NCI-H774 (cell line): ENCODE results near the gene KRTAP12-1.

ENCODE experiments used
- DNase-seq: peaks from one replicate; lab custom pipeline; 2025; lab: John Stamatoyannopoulos, UW

Gene KRTAP12-1, protein sequence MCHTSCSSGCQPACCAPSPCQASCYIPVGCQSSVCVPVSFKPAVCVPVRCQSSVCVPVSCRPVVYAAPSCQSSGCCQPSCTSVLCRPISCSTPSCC

DNA sequence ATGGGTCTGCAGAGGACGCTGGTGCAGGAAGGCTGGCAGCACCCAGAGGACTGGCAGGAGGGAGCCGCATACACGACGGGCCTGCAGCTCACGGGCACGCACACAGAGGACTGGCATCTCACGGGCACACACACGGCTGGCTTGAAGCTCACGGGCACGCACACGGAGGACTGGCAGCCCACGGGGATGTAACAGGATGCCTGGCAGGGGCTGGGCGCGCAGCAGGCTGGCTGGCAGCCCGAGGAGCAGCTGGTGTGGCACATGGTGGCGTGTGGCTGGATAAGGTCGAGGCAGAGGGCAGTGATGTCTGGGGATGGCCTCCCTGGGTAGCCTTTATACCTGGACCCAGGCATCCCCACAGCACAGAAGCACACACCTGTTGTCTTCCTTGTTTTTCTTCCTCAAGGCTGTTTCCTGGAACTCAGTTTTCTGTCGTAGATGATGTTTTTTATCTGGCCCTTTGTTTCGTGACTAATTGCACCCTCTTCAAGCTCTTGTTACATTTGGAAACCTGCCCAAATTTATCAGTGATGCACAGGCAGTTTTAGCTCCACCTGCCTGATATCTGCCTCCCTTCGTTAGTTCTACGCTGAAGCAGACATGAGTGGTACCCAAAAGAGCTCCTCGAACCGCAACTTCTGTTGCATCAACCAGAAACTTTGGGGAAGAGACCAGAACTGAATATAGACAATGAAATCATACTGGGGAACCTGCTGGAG, at the start of gene KRTAP12-1:
KRTAP12-1 (minus strand) TSS at position 303 of the 719 bp plus-strand sequence; CDS start at position 263, 40 bp downstream.
- DNase-seq = peak; percentile 4

DNA sequence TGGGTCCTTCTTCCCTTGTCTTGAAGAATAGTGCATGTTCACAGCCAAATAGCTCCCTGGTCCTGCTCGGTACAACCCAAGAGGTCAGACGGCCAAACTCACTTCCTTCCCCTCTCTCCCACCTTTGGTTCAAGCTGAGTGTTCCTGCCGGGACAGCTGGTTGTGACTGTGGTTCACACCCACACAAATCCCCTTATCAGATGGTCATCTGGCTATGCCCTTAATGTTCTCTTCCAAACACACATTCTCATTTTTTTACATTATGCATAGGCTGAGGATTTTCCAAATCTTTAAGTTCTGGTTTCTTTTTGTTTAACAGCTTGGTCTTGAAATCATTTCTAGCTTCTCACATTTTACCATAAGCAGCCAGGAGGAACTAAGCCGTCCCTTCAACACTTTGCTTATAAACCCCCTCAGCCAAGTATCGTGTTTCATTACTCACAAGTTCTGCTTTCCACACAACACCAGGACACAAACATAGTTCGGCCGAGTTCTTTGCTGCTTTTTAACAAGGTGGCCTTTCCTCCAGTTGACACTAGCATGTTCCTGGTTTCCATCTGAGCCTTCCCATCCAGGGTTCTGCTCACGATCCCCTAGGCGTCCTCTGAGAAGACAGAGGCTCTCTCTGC, 49.1 kb upstream of the KRTAP12-1 start:
- no peak for DNase-seq

DNA sequence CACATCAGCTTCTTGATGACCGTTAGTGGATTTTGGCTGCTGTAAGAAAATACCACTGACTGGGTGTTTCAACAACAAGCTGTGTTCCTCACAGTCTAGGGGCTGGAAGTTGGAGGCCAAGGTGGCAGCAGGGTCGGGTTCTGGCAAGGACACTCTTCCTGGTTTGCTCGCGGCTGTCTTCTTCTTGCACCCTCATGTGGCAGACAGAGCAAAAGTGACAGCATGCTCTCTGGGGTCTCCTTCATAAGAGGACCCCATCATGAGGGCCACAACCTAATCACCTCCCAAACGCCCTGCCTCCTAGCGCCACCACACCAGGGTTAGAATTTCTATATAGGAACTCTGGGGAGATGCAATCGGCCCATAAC, 48.0 kb upstream of the KRTAP12-1 start:
- DNase-seq = no peak

DNA sequence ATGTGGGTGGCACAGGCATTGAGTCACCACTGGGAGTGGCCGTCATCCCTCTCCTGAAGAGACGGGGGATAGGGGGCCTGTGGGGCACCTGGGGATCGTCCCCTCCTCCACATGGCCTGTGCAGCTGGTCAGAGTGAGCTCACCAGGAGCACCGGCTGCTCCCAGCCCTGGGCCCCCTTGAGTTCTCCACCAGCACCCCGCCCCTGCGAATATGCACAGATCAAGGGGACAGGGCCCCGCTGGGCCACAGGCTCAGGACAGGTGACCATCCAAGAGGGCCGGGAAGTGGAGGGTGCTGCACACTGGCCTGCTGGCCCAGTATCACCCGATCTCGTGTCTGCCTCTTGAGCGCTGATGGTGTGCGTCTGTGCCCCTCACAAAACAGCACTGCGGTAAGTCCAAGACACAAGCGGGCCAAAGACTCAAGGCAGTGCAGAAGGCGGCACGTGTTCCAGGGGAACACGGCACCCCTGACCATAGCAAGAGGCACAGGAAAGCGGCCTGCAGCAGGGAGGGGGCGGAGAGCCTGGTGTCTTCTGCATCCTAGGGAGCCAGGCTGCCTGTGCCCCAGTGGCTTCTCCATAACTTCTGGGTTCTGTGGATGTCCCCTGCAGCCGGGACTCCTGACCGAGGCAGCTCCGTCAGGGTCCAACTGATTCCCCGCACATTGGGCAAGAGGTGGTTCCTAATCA, 47.5 kb upstream of the KRTAP12-1 start:
- no peak for DNase-seq

DNA sequence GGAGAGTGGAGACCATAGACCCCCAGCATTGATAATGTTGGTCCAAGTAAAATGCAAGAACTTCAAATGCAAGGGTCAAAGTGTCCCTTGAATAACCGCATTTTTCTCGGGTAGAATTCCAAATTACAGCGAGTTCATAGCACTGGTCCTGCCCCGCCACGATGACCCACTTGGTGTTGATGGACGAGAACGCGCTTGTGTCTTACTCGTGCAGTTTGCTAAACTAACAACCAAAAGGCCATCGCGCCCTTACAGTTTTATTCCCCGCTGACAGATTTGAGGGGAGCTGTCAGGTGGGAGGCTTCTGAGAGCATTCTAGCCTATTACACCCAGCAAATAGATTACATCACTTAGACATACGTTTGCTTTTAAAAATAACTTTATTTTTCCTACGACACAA, 46.8 kb upstream of the KRTAP12-1 start:
- no peak for DNase-seq

DNA sequence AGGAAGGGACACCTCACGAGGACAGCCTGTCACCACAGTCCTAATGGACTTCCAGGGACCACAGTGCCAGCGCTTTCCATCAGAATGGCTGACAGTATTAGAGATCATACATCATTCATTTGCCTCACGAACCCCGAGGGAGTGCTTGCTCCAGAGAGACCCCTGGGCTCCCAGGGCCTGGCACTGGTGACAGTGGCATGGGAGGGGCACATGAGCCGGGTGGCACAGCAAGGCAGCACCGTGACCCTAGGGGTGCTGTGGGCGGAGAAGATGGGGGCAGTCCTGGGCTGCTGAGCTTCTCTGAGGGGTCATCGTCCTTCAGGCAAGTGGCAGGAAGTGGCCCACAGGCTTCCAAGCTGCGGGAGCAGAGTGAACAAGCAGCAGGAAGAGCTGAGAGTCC, 45.8 kb upstream of the KRTAP12-1 start:
- no peak for DNase-seq

DNA sequence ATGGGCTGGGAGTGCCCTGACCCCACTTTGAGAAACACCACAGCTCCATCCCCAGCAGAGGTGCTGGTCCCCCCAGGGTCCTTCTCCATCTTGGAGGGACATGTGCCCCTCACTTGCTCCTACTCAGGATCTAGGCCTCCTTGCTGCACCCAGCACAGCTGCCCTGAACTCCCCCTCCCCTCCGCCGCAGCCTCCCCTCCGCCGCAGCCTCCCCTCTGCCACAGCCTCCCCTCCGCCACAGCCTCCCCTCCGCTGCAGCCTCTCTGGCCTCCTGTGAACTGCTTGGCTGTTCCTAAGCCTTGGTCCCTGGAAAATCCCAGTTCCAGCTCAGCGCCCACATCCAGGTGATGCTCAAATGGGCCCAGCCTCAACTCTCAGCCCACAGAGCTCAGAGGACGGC, 45.4 kb upstream of the KRTAP12-1 start:
- no peak for DNase-seq

DNA sequence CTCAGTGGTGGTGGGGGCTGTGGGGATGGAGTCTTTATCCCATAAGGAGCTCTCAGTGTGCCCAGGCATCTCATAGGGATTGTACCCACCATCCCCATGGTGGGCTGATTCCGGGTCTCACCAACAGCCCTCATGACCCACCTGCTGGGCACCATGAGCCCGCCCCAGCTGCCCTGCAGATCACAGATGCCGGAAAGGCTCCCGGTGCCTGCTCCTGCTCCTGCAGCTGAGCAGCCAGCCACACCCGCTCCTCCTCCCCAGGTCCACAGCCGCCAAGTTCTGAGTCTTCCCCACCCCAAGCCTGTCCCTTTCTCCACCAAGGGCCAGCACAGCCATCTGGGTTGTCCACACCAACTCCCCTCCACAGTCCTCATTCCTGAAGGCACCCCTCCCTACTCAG, 44.9 kb upstream of the KRTAP12-1 start:
- DNase-seq = no peak

DNA sequence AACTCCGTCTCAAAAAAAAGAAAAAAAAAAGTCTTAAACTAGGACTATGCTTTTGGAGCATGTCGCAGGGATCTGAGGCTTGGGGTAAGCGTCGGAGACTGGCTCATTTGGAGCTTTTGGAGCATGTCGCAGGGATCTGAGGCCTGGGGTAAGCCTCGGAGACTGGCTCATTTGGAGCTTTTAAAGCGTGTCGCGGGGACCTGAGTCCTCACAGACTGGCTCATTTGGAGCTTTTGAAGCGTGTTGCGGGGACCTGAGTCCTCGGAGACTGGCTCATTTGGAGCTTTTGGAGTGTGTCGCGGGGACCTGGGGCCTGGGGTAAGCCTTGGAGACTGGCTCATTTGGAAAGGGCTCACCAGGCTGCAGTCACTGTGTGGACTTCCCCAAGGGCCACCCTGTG, 43.0 kb upstream of the KRTAP12-1 start:
- DNase-seq = no peak

DNA sequence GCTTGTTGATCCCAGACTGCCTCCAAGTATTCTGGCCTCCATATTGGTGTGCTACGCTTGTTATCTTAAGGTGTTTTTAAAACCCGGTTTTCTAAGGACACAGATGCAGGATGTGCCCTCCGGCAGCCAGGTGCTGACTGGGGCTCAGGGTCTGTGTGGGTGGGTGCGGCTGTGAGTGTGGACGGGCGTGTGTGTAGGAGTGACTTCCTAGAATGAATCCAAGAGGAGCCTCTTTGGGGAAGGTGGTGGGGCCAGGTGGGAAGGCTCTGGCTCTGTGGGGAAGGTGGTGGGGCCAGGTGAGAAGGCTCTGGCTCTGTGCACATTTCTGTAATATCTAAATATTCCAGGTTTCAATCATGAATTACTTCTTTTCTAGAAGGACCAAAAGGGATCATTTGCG, 42.2 kb upstream of the KRTAP12-1 start:
- DNase-seq = no peak

DNA sequence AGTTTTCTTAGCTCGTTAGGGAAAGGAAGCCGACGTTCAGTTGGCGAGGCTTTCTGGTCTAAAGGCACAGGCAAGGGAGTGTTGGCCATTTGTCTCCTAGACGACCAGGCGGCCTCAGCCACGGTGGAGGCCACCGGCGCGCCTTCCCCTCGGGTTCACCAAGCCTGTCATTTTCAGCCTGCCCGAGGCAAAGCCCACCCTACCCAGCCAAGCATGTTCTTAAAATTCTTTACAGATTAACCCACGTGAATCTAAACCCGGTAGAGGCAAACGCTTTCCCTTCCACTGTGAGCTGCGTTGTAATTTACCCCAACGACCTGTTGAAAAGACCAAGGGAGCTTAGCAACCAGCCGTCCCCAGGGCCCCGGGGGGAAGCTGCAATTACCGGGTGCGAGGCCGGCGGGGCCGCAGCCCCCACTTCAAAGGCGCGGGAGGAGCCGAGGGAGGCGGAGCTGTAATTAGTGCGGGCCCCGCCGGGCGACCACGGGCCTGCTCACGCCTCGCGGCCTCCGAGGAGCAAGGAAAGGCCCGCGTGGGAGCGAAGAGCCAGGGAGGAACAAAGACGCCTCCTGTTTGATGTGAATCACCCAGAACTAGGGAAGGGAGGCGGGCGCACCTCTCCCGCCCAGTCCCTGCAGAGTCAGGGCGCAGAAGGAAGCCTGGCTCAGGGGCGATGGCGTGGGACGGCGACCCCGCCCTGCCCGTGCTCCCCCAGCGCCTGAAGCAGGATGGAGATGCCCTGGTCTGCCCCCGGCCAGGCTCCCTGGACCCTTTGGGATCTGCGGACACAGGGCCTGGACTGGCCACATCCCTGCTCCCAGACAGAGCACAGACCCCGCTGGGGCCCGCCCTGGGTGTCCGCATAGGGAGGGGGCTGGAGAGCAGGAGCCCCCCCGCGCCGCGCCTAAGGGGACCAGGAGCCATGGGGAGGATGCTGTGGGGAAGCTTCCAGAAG, 41.5 kb upstream of the KRTAP12-1 start:
- DNase-seq = no peak

DNA sequence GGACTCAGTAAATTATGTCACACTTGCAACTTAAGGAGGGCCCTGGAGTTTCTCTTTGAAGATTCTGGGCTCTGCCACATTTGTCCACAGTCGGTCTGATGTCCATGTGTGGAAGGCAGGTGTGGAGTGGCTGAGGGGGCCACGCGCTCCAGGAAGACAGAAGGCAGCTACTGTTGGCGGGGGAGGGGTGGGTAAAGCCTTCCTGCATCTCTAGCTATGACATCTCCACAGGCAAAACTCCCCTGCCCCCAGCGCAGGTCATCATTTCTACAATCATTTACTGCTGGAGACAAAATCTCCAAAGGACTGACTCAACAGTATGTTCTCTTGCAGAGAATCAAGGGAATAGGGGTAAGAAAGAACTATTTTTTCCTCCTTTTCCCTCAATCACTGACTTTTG, 40.8 kb upstream of the KRTAP12-1 start:
- no peak for DNase-seq

DNA sequence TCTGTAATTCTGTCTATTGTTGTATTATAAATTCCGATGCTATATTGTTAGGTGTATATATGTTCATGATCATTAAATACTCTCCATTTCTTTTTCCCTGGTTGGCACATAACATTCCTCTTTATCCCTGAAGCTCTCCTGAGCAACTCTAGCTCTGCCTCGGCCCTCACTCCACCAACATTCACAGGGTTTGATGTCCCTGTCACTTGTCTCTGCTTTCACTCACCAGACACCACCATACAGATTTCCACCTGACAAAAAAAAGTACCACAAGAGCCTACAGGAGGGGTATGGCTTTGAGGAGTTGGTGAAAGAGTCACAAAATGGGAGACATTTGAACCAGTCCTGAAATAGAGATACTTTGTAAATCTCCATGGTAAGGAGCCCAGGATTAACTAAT, 38.2 kb upstream of the KRTAP12-1 start:
- no peak for DNase-seq

DNA sequence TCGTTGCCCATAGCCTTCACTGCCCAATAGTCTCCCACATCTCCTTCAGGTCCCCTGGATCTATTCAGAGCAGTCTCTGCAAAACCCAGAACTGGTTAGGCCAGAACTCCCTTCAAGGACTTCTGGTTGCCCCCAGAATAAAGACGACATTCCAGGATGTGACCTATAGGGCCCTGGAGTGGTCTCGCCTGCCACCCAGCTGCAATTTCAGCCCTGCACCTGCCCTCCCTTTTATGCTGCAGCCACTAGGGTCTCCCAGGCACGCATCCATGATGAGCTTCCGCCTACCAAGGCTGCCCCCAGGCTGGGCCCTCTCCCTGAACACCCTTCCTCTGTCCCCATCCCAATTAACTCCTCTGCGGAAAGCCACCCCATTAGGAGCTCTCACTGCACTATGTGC, 36.6 kb upstream of the KRTAP12-1 start:
- no peak for DNase-seq

DNA sequence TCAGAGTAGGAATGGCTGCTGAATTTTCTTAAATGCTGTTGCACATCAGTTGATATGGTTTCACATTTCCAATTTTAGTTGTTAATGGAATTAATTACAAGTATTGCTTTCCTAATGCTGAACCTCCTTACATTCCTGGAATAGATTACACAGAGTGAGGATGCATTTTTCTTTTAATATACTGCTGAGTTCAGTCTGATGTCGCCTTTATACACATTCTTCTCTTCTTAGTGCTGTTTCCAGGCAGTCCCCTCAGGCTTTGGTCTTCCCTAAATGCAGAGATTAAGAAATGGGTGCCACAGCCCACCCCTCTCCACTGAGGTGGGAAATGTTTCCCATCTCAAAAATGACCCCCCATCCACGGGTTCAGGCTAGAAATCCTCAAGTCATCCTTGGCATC, 36.1 kb upstream of the KRTAP12-1 start:
- DNase-seq = no peak

DNA sequence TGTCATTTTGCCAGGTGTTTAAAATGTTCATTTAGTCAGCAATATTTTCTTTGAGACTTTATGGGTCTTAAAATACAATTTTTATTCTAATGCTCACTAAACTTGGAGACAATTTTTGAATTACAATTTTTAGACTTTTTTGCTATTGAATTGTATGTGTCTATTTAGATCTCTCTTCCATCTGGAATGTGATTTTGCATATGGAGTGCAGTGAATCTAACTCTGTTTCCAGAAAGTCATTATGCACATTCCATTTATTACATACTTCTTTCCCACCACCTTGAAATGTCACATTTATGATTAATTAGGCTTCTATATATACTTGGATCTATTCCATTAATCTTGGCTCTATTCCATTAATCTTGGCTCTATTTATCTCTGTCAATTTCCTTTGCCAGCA, 35.0 kb upstream of the KRTAP12-1 start:
- no peak for DNase-seq

DNA sequence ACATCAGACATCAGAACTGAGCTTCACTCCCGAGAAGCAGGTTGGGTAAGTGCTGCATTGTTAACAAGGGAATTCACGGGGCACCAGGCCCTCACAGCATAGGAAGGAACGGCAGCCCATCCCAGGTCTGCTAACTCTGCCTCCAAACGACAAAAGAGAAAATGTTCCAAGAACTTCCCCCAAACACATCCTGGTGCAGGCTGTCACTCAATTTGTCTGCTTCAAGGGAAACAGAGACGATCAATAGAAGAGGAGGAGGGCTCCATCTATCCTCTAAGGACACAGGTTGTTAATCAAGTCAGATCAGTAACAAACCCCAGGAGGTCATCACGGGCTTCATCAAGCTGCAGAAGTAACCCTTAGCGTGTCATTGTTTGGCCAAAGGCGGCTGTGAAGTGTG, 32.9 kb upstream of the KRTAP12-1 start:
- DNase-seq = no peak

DNA sequence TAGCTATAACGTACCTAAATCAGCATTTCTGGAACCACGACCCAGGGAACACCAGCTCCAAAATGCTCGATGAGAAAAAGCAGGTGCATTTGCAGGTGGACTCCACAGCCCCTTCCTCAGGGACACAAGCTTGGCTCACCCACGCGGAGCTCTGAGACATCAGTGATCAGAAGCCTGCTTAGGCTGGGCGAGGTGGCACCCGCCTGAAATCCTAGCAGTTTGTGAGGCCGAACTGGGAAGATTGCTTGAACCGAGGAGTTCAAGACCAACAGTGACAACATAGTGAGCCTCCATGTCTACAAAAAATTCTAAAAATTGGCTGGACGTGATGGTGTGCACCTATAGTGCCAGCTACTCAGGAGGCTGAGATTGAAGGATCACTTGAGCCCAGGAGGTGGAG, 31.9 kb upstream of the KRTAP12-1 start:
- DNase-seq = no peak

DNA sequence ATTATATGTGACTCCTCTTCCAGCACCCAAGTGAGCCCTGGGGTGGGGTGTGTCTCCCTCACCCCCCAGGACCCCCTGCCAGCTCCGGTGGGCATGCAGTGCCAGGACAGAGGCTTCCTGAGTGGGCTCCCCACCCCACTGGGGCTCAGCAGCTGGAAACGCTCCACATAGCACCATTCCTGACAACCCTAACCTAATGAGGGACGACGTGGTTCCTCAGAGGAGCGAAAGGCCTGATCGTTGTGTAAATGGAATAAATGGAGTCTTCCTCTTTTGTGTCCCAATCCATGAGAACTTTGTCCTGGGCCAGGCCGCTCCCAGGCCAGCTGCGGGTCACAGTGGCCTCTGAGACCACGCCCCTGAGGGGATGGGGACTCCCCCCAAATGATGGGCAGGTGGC, 31.2 kb upstream of the KRTAP12-1 start:
- no peak for DNase-seq

DNA sequence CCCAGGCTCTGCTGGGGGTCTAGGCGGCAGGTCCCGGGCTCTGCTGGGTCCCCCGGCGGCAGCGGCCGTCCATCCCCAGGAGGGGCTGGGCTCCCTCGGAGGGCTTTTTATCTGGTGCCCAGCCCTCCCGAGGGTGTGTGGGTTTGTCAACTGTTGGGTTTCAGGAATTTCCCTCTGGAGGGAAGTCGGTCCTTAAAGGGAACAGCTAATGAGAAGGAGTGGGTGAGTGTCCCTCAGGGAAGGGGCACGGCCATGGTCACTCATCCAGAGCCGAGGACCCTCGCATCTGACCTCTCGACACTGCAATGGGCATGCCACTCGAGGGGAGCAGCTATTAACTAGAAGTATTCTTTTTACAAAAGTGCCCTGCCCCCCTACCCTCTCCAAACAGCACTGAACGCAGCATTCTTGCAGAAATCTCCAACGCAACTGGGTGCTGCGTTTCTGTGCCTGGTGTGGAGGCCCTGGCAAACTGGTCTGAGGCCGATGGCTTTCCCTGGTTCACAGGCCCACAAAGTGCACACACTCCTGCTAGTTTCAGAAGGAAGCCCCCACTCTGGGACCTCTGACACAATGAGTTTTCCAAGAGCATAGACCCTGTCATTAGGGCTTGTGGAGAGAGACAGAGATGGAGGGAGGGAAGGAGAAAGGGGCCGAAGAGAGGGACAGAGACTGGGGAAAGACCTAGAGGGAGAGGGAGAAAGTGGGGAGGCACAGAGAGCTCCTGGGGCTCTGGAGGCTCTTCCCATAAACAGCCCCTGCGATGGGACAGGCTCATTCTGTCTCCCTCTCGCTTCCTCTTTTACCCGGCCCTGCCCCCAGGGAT, 30.5 kb upstream of the KRTAP12-1 start:
- no peak for DNase-seq
